B cell (primary cell): ENCODE measurements around the gene SLC2A9. TPM values are rescaled to one million over a fixed set of nuclear protein-coding genes. Genes with fewer than 3 reads are reported as not detected.

Experiments
- ATAC-seq: fragments of 200-7000 bp; cut with Tn5 transposase; one replicate; pipeline ENCODE4 v1.10.0; 2021; ENCODE audit warnings: low read depth, mild to moderate bottlenecking, moderate number of reproducible peaks, moderate library complexity
- CTCF ChIA-PET: fragments of 350-600 bp; sonication (Branson Sonifier 250); formaldehyde crosslinking; loops from one replicate; lab custom pipeline; 2021; ENCODE audit warnings: antibody characterized with exemption, inconsistent platforms; lab: Charles Lee
- POLR2A ChIA-PET: fragments of 350-600 bp; sonication (Branson Sonifier 250); formaldehyde crosslinking; loops from one replicate; lab custom pipeline; 2021; ENCODE audit warnings: antibody characterized with exemption; lab: Charles Lee
- DNase-seq: peaks from one replicate; pipeline ENCODE4 v3.0.0; 2013
- H2AFZ ChIP-seq: 2 replicates; pipeline ENCODE4 v1.6.1; 2012; ENCODE audit warnings: mild to moderate bottlenecking, low read depth, low read length; ENCODE audit not compliant: insufficient read depth, poor library complexity, severe bottlenecking
- H3K27ac ChIP-seq, 2 donors: 1 replicate in 1 of 2; 2 replicates in 1 of 2; pipeline ENCODE4 v1.5.1; 2012 to 2013; ENCODE audit warnings: low read length in 2 of 2, mild to moderate bottlenecking in 2 of 2, moderate library complexity in 1 of 2
- H3K27me3 ChIP-seq, 4 experiments: fragments of 200-600 bp in 1 of 4; sonication (generic) in 1 of 4; replicated peaks in 1 of 4; 1 replicate in 2 of 4; 2 replicates in 2 of 4; pipeline versions ENCODE4 v1.6.1 to v1.7.0; 2013 to 2016; ENCODE audit warnings: low read length in 3 of 4, mild to moderate bottlenecking in 2 of 4, mixed read lengths in 1 of 4, moderate library complexity in 1 of 4; ENCODE audit not compliant: insufficient read depth in 4 of 4, control insufficient read depth in 3 of 4; ENCODE audit errors: control extremely low read depth in 1 of 4
- H3K36me3 ChIP-seq, 2 experiments: replicated peaks in 1 of 2; 1 replicate in 1 of 2; 2 replicates in 1 of 2; pipeline versions ENCODE4 v1.6.1 to v1.7.1; 2013; ENCODE audit warnings: low read length in 1 of 2; ENCODE audit not compliant: insufficient read depth in 2 of 2, control insufficient read depth in 1 of 2; ENCODE audit errors: control extremely low read depth in 1 of 2, extremely low read depth in 1 of 2
- H3K4me1 ChIP-seq, 2 donors: fragments of 200-600 bp in 1 of 2; sonication (generic) in 1 of 2; 1 replicate in 1 of 2; 2 replicates in 1 of 2; pipeline versions ENCODE4 v1.5.1 to v1.6.1; 2013 to 2017; ENCODE audit warnings: low read length in 2 of 2; ENCODE audit not compliant: control insufficient read depth in 2 of 2, insufficient read depth in 2 of 2
- H3K4me2 ChIP-seq: replicated peaks from 2 replicates; pipeline ENCODE3; 2012; ENCODE audit warnings: mild to moderate bottlenecking, low read depth, low read length; ENCODE audit not compliant: poor library complexity, severe bottlenecking
- H3K4me3 ChIP-seq, 5 experiments: fragments of 200-600 bp in 1 of 5; sonication (generic) in 1 of 5; 1 replicate in 3 of 5; 2 replicates in 2 of 5; pipeline versions ENCODE4 v1.5.1 to v1.7.0; 2011 to 2016; ENCODE audit warnings: low read length in 4 of 5, mild to moderate bottlenecking in 4 of 5, low read depth in 2 of 5, control low read depth in 1 of 5, moderate library complexity in 1 of 5; ENCODE audit not compliant: insufficient read depth in 1 of 5; ENCODE audit errors: control extremely low read depth in 1 of 5, extremely low read depth in 1 of 5
- H3K79me2 ChIP-seq: fragments of 200-600 bp; sonication (generic); one replicate; pipeline ENCODE4 v1.6.0; 2016; ENCODE audit warnings: low read length; ENCODE audit not compliant: control insufficient read depth, insufficient read depth
- H3K9ac ChIP-seq: fragments of 200-600 bp; sonication (generic); 2 replicates; pipeline ENCODE4 v1.6.1; 2017; ENCODE audit warnings: mild to moderate bottlenecking, low read length, moderate library complexity
- H3K9me3 ChIP-seq, 3 donors: one replicate each; pipeline versions ENCODE4 v1.6.1 to v1.7.1; 2013; ENCODE audit warnings: low read length in 2 of 3; ENCODE audit not compliant: control insufficient read depth in 2 of 3, insufficient read depth in 1 of 3; ENCODE audit errors: control extremely low read depth in 1 of 3
- H4K20me1 ChIP-seq: 2 replicates; pipeline ENCODE4 v1.6.0; 2012; ENCODE audit warnings: mild to moderate bottlenecking, low read length; ENCODE audit not compliant: insufficient read depth, control insufficient read depth, poor library complexity, severe bottlenecking
- H3K27ac Mint-ChIP-seq: one replicate; pipeline ENCODE4 v1.8.0; 2021; ENCODE audit warnings: mixed read lengths
- H3K27me3 Mint-ChIP-seq: one replicate; pipeline ENCODE4 v1.8.0; 2021; ENCODE audit warnings: mixed read lengths
- H3K4me1 Mint-ChIP-seq: one replicate; pipeline ENCODE4 v1.8.0; 2021; ENCODE audit warnings: mixed read lengths
- H3K4me3 Mint-ChIP-seq: one replicate; pipeline ENCODE4 v1.8.0; 2021; ENCODE audit warnings: mixed read lengths
- H3K9me3 Mint-ChIP-seq: one replicate; pipeline ENCODE4 v1.8.0; 2022; ENCODE audit warnings: mixed read lengths; ENCODE audit not compliant: insufficient read depth
- EZH2 ChIP-seq: IDR thresholded peaks from 2 replicates; pipeline ENCODE4 v1.6.1; 2012; ENCODE audit warnings: borderline replicate concordance, low read depth, mild to moderate bottlenecking, moderate library complexity, low read length; ENCODE audit not compliant: insufficient read depth, poor library complexity, severe bottlenecking
- WGBS: methylation state at CpG from one replicate; pipeline ENCODE4 v1.1.5; 2013; ENCODE audit warnings: missing lambda C conversion rate; ENCODE audit not compliant: insufficient coverage; 5-methylcytosine and 5-hydroxymethylcytosine counted together
- intact Hi-C: fragments of 100-400 bp; cut with micrococcal nuclease; formaldehyde crosslinking; loops from one replicate; pipeline ENCODE4 v1.10.0; 2022
- polyA plus RNA-seq: library from polyadenylated mRNA; depleted of rRNA; stranded (reverse); fragments of >200 nt; gene quantifications from 2 replicates; pipeline ENCODE4 v1.2.3, GENCODE V29; 2012
- total RNA-seq, 2 donors: library from RNA; stranded (reverse); fragments of 120-200 nt in 1 of 2; gene quantifications; 1 replicate in 1 of 2; 2 replicates in 1 of 2; pipeline versions ENCODE4 v1.2.3 to v1.2.4, GENCODE V29; 2013 to 2022
- TF ChIP-seq, protein P1 (sequence below): fragments of 200-600 bp; IDR thresholded peaks from one replicate; pipeline ENCODE4 v1.8.0; 2022; ENCODE audit warnings: antibody characterized with exemption, mild to moderate bottlenecking

The SLC2A9 gene
- total and polyA plus RNA-seq, 2 donors (not counting 1 experiment from before 2014, with no cell fraction given) = 0.89 to 2.1 TPM

DNA sequence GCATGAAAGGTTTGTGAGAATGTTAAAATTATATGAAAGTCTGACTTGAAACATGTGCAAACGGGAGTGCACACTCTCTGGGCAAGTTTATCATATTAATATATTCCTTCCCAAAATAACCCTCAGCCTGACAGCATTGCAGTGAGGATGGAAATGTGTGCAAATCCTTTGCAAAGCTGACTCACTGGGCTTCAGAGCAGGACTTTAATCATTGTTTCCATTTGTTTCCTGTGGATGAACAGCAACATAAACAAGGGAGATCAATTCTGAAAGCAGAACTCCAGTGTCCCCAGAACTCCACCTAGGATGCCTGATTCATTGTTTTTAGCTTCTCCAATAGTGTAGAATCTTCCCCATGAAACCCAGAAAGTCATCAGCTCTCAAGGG is 32.9 kb downstream of the SLC2A9 start:
- no peak overlapping the region for H2AFZ ChIP-seq
- no peak for TF ChIP-seq EZH2
- no peak overlapping the region for H3K27ac Mint-ChIP-seq
- H3K9me3 ChIP-seq = peaks cover 0 to 9% (median 0%) of the 10 kb centered on the region in 3 donors
- H3K36me3 ChIP-seq = no peaks in the 10 kb centered on the region
- no peak overlapping the region for H3K4me3 ChIP-seq
- intact Hi-C loops = no loop called here
- H3K27me3 ChIP-seq = no peaks in the 10 kb centered on the region
- H3K27ac ChIP-seq = no peak overlapping the region
- ATAC-seq = no peak
- no peak for DNase-seq
- H3K27me3 Mint-ChIP-seq = no peaks in the 10 kb centered on the region
- WGBS = 80% methylated on average over 1 of the region's 1 CpG
- no peaks in the 10 kb centered on the region for H4K20me1 ChIP-seq
- H3K79me2 ChIP-seq = no peaks in the 10 kb centered on the region
- H3K4me2 ChIP-seq = no peak overlapping the region
- POLR2A ChIA-PET = no interaction called here
- H3K9ac ChIP-seq = no peak overlapping the region
- H3K9me3 Mint-ChIP-seq = no peaks in the 10 kb centered on the region
- CTCF ChIA-PET = no interaction called here
- no peak overlapping the region for H3K4me3 Mint-ChIP-seq
- no peaks in the 10 kb centered on the region for H3K4me1 ChIP-seq
- H3K4me1 Mint-ChIP-seq = no peaks in the 10 kb centered on the region

DNA sequence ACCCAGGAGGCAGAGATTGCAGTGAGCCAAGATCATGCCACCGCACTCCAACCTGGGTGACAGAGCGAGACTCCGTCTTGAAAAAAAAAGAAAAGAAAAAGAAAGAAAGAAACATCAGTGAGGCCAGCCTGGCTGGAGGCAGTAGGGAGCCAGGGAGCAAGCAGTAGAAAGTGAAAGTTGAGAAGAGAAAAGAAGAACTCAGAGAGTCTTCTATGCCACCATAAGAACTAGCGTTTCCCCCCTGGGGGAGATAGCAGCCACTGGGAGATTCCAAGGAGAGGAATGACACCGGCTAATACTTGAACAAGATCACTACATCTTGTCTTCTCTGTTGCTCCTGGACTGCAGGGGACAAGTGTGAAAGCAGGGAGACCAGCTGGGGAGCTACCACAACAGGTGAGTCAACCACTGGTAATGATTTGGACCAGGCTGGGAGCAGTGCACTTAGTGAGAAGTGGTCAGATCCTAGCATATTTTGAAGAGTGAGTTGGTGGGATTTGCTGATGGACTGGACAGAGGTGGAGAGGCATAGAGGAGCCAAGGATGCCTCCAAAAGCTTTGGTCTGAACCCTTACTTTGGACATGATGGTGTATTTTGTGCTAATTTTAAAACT is 33.4 kb downstream of the SLC2A9 start:
- Histone ChIP-seq H3K4me3 (no peak overlapping the region), H4K20me1 (no peaks in the 10 kb centered on the region), H3K27ac (no peak overlapping the region), H3K9ac (no peak overlapping the region), H3K27me3 (no peaks in the 10 kb centered on the region), H3K4me1 (no peaks in the 10 kb centered on the region), H3K9me3 (peaks cover 0 to 9% (median 0%) of the 10 kb centered on the region in 3 donors), H2AFZ (no peak overlapping the region), H3K36me3 (no peaks in the 10 kb centered on the region), H3K79me2 (no peaks in the 10 kb centered on the region), H3K4me2 (no peak overlapping the region)
- TF ChIP-seq, protein P1, sequence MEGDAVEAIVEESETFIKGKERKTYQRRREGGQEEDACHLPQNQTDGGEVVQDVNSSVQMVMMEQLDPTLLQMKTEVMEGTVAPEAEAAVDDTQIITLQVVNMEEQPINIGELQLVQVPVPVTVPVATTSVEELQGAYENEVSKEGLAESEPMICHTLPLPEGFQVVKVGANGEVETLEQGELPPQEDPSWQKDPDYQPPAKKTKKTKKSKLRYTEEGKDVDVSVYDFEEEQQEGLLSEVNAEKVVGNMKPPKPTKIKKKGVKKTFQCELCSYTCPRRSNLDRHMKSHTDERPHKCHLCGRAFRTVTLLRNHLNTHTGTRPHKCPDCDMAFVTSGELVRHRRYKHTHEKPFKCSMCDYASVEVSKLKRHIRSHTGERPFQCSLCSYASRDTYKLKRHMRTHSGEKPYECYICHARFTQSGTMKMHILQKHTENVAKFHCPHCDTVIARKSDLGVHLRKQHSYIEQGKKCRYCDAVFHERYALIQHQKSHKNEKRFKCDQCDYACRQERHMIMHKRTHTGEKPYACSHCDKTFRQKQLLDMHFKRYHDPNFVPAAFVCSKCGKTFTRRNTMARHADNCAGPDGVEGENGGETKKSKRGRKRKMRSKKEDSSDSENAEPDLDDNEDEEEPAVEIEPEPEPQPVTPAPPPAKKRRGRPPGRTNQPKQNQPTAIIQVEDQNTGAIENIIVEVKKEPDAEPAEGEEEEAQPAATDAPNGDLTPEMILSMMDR = no peak
- TF ChIP-seq EZH2 = no peak
- H3K27me3 Mint-ChIP-seq = no peaks in the 10 kb centered on the region
- DNase-seq (no peak), ATAC-seq (no peak)
- no peaks in the 10 kb centered on the region for H3K9me3 Mint-ChIP-seq
- 94% methylated on average over 2 of the region's 5 CpGs for WGBS
- H3K4me1 Mint-ChIP-seq = no peaks in the 10 kb centered on the region
- no peak overlapping the region for H3K4me3 Mint-ChIP-seq
- intact Hi-C loops = no loop called here
- POLR2A ChIA-PET = no interaction called here
- H3K27ac Mint-ChIP-seq = no peak overlapping the region
- CTCF ChIA-PET = no interaction called here
